Osteocyte (in vitro differentiated cells): ENCODE data around the gene GNPTAB. TPM values are rescaled to one million over a fixed set of nuclear protein-coding genes. Genes with fewer than 3 reads are reported as not detected.

Experiments used
- DNase-seq: peaks from one replicate; pipeline ENCODE4 v3.0.0; 2021; ENCODE audit warnings: mixed read lengths; ENCODE audit not compliant: unreplicated experiment; ENCODE audit errors: extremely low spot score
- H3K27ac Mint-ChIP-seq: one replicate; pipeline ENCODE4 v1.8.0; 2021; ENCODE audit warnings: mild to moderate bottlenecking, mixed read lengths; ENCODE audit not compliant: unreplicated experiment
- H3K27me3 Mint-ChIP-seq: one replicate; pipeline ENCODE4 v1.8.0; 2021; ENCODE audit warnings: mixed read lengths; ENCODE audit not compliant: unreplicated experiment
- H3K36me3 Mint-ChIP-seq: one replicate; pipeline ENCODE4 v1.8.0; 2021; ENCODE audit warnings: mixed read lengths; ENCODE audit not compliant: unreplicated experiment
- H3K4me1 Mint-ChIP-seq: one replicate; pipeline ENCODE4 v1.8.0; 2021; ENCODE audit warnings: mixed read lengths; ENCODE audit not compliant: unreplicated experiment
- H3K4me3 Mint-ChIP-seq: one replicate; pipeline ENCODE4 v1.8.0; 2021; ENCODE audit warnings: mild to moderate bottlenecking, moderate library complexity, mixed read lengths; ENCODE audit not compliant: unreplicated experiment
- H3K9me3 Mint-ChIP-seq: one replicate; pipeline ENCODE4 v1.8.0; 2021; ENCODE audit warnings: mixed read lengths; ENCODE audit not compliant: unreplicated experiment
- CTCF ChIP-seq: fragments of 200-600 bp; sonication (generic); IDR thresholded peaks from 2 replicates; pipeline ENCODE4 v1.5.0; 2021; ENCODE audit warnings: antibody characterized with exemption, mild to moderate bottlenecking, moderate library complexity
- total RNA-seq: library from RNA; stranded (reverse); gene quantifications from 2 replicates; pipeline ENCODE4 v1.2.1, GENCODE V29; 2021

GNPTAB gene
- total RNA-seq, 1 donor from 2014 or later: 25.8 TPM

DNA sequence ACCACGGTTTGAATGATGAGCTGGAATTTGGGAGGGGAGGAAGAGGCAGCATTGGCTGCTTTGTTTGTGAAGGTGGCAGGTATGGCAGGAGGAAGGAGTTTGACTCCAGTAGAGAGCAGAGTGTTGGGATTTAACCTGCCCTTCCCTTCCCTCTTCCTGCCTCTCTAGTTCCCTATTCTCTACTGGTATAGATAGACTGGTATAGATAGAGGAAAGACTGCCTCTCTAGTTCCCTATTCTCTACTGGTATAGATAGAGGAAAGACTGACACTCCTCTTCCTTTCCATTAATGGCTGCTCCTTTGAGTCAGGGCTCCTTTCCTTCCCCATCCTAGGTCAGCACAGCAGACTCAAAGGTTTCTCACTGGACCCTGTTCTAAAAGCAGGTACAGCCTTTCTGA, 83.1 kb downstream of the GNPTAB start:
- H3K4me3 Mint-ChIP-seq: no peak overlapping the region
- no peak overlapping the region for H3K27ac Mint-ChIP-seq
- H3K4me1 Mint-ChIP-seq: peaks cover 4% of the 10 kb centered on the region
- H3K9me3 Mint-ChIP-seq: no peaks in the 10 kb centered on the region
- no peak for TF ChIP-seq CTCF
- no peak for DNase-seq
- H3K36me3 Mint-ChIP-seq: peaks cover 39% of the 10 kb centered on the region
- no peaks in the 10 kb centered on the region for H3K27me3 Mint-ChIP-seq

GRCh38 chr12:101746661-101747060, 84.1 kb downstream of the GNPTAB start:
- no peak for DNase-seq
- peaks cover 42% of the 10 kb centered on the region for H3K36me3 Mint-ChIP-seq
- no peaks in the 10 kb centered on the region for H3K9me3 Mint-ChIP-seq
- no peak overlapping the region for H3K27ac Mint-ChIP-seq
- H3K4me3 Mint-ChIP-seq: no peak overlapping the region
- peaks cover 4% of the 10 kb centered on the region for H3K4me1 Mint-ChIP-seq
- TF ChIP-seq CTCF: no peak
- H3K27me3 Mint-ChIP-seq: no peaks in the 10 kb centered on the region

DNA sequence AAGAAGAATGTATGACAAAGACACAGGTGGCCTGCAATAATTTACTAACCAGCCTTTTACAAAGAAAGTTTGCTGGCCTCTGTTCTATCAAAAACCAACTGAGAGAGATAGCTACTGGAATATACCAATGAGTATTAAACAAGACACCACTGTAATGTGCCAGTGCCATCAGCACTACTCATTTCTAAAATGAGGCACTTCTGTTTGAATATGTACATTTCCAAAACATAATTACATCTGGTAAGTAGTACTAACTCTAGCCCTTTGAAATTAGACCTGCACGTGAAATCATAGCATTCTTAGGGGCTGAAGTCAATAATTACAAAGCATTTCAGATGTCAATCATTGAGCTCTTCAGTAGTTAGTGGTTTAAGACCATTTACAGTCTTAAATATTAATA, 84.6 kb downstream of the GNPTAB start:
- Mint-ChIP-seq H3K27me3 (no peaks in the 10 kb centered on the region), H3K27ac (no peak overlapping the region), H3K4me1 (peaks cover 4% of the 10 kb centered on the region), H3K36me3 (peaks cover 46% of the 10 kb centered on the region), H3K4me3 (no peak overlapping the region), H3K9me3 (no peaks in the 10 kb centered on the region)
- no peak for TF ChIP-seq CTCF
- no peak for DNase-seq

DNA sequence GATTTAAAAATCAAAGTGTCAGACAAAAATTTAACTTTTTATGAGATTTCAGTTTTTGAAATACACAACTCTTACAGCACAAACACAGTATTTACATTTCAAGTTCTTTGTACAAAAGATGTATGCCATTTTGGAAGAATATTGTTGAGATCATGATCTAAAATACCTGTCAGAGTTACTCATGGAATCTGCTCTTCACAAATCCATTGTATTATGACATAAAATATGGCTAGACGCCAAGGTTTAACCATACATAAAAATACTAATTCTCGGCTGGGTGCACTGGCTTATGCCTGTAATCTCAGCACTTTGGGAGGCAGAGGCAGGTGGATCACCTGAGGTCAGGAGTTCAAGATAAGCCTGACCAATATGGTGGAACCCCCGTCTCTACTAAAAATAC, 85.3 kb downstream of the GNPTAB start:
- H3K9me3 Mint-ChIP-seq: no peaks in the 10 kb centered on the region
- TF ChIP-seq CTCF: no peak
- H3K4me3 Mint-ChIP-seq: no peak overlapping the region
- no peaks in the 10 kb centered on the region for H3K27me3 Mint-ChIP-seq
- DNase-seq: no peak
- H3K36me3 Mint-ChIP-seq: peaks cover 47% of the 10 kb centered on the region
- H3K27ac Mint-ChIP-seq: no peak overlapping the region
- H3K4me1 Mint-ChIP-seq: peaks cover 4% of the 10 kb centered on the region

DNA sequence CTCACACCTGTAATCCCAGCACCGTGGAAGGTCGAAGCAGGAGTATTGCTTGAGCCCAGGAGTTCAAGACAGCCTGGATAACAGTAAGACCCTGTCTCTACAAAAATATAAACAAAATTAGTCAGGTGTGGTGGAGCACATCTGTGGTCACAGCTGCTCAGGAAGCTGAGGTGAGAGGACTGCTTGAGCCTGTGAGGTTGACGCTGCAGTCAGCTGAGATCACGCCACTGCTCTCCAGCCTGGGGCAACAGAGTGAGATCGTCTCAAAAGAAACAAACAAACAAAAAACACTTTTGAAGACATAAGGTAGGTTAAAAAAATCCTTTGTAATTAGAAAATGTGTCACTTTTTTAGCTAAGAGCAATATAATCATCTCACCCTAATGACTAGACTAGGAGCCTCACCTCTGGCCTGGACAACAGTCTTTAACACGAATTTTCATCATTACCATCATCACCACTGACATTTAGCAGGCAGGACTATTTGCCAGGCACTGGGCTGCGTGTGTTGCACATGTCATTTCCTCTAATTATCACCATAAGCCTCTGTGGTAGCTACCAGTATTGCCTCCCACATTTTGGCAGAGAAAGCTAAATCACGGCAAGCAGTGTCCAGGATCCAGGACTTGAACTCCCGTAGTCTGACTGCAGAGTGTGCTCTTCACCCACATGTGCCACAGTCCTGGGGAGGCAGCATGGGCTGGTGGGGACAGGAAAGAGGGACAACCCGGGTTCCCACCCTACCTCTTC, 86.9 kb downstream of the GNPTAB start:
- no peak overlapping the region for H3K4me3 Mint-ChIP-seq
- peaks cover 4% of the 10 kb centered on the region for H3K4me1 Mint-ChIP-seq
- no peak for DNase-seq
- H3K27me3 Mint-ChIP-seq: no peaks in the 10 kb centered on the region
- no peak overlapping the region for H3K27ac Mint-ChIP-seq
- no peak for TF ChIP-seq CTCF
- H3K9me3 Mint-ChIP-seq: no peaks in the 10 kb centered on the region
- peaks cover 39% of the 10 kb centered on the region for H3K36me3 Mint-ChIP-seq
